ENCODE data around the gene ADD1.

Gene ADD1

DNA sequence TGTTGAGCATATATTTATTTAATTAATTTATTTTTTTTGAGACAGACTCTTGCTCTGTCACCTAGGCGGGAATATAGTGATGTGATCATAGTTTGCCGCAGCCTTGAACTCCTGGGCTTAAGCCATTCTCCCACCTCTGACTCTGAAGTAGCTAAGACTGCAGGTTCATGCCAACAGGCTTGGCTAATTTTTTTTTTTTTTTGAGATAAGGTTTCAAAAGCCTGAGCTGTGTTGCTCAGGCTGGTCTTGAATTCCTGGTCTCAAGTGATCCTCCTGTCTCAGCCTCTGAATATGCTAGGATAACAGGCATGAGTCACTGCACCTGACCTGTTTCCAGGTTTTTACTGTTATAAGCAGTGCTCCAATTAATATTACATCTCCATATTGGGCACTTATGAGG, 4.8 kb downstream of the ADD1 start:
- Histone ChIP-seq H3K9me3 (ENCODE audit: control insufficient read depth, low read depth, low read length) (no peaks in the 10 kb centered on the region), H3K36me3 (ENCODE audit: control insufficient read depth, low read depth, low read length) (no peaks in the 10 kb centered on the region), H3K4me3 (ENCODE audit: low read length) (no peak overlapping the region), H3K4me1 (ENCODE audit: control insufficient read depth, low read depth, low read length) (peaks cover 4% of the 10 kb centered on the region), H3K9ac (ENCODE audit: low read length) (no peak overlapping the region), H3K27me3 (ENCODE audit: control insufficient read depth, insufficient read depth, low read length) (no peaks in the 10 kb centered on the region), H3K27ac (ENCODE audit: low read length) (no peak overlapping the region)

DNA sequence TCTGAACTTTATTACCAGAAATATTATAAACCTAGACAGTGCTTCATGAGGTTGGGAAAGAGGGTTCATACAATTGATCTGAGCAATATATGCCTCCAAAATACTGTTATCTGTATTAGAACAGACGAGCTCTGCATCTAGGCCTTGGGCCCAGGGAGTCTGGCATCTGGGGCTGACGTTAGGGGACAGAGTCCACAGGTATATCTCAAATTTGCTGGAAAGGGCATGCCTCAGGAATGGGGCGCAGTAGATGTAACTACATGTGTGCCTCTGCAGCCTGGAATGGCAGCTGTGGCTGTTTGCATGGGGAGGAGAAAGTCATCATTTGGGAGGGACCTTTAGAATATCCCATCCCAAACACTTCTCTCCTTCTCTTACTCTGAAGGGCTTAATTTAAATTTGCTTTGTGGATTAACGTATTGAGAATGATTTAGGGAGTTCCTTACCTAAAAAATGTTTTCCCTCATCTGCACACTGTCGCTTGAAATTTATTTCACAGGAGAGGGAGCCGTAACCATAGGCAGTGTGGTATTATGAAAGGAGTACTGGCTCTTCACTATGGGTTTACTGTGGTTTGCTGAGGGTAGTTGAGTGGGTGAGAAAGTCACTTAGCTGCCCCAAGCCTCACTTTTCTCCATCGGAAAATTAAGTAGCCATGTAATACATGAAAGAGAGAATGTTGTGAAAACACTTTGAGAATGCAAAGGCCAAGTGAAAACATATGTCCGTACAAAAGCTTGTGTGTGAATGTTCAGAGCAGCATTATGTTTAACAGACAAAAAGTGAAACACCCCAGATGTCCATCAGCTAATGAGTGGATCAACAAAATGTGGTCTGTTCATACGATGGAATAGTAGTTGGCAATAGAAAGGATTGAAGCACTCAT, 5.9 kb downstream of the ADD1 start:
- no peaks in the 10 kb centered on the region for H3K27me3 ChIP-seq (ENCODE audit: control insufficient read depth, insufficient read depth, low read length)
- no peak overlapping the region for H3K4me3 ChIP-seq (ENCODE audit: low read length)
- H3K9me3 ChIP-seq (ENCODE audit: control insufficient read depth, low read depth, low read length) = no peaks in the 10 kb centered on the region
- peaks cover 3% of the 10 kb centered on the region for H3K36me3 ChIP-seq (ENCODE audit: control insufficient read depth, low read depth, low read length)
- H3K4me1 ChIP-seq (ENCODE audit: control insufficient read depth, low read depth, low read length) = peaks cover 4% of the 10 kb centered on the region
- no peak overlapping the region for H3K27ac ChIP-seq (ENCODE audit: low read length)
- H3K9ac ChIP-seq (ENCODE audit: low read length) = no peak overlapping the region

DNA sequence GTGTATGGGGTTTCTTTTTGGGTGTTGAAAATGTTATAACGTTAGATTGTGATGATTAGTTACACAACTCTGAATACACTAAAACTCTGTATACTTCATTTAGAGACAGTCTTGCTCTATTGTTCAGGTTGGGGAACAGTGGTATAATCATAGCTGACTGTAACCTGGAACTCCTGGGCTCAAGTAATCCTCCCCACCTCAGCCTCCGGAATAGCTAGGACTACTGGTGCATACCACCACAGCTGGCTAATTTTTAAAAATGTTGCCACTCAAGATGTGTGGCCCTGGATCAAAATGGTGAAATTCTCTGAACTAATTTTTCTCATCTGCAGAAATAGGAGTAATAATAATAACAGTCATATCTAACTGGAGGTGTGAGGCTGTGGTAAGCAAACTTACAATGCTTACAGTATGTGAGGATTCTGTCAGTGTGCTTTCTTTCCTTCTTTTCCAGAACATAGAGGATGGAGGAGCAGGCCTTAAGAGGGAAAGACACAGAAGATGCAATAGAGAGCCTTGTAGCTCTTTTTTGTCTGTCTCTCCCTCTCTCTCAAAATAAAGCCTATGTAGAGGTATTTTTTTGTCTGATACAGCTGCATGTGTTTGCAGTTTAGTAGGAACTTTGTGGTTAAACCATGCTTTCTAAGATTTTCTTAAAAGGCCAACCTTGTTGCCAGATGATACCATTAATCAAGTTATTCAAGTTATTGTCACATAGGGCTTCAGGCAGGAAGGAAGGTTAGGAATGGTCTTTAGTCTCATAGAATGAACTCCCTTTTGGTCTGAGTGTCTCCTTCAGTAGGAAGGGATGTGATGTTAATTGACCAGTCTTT, 7.5 kb downstream of the ADD1 start:
- no peak overlapping the region for H3K9ac ChIP-seq (ENCODE audit: low read length)
- no peaks in the 10 kb centered on the region for H3K27me3 ChIP-seq (ENCODE audit: control insufficient read depth, insufficient read depth, low read length)
- no peaks in the 10 kb centered on the region for H3K4me1 ChIP-seq (ENCODE audit: control insufficient read depth, low read depth, low read length)
- no peak overlapping the region for H3K4me3 ChIP-seq (ENCODE audit: low read length)
- peaks cover 4% of the 10 kb centered on the region for H3K36me3 ChIP-seq (ENCODE audit: control insufficient read depth, low read depth, low read length)
- H3K9me3 ChIP-seq (ENCODE audit: control insufficient read depth, low read depth, low read length) = no peaks in the 10 kb centered on the region
- H3K27ac ChIP-seq (ENCODE audit: low read length) = no peak overlapping the region

DNA sequence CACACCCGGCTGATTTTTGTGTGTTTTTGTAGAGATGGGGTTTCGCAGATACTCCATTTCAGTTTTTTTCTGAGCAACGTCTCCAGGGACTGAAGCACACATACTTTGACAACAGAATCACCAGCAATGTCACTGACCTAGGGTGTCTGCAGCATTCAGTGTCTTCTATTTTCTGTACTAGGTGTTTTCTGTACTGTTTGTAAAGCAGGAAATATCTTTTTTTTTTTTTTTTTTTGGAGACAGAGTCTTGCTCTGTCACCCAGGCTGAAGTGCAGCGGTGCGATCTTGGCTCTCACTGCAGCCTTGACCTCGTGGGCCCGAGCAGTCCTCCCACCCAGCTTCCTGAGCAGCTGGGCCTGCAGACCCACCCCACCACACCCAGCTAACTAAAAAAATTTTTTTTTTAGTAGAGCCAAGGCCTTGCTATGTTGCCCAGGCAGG, 8.9 kb downstream of the ADD1 start:
- Histone ChIP-seq H3K4me1 (ENCODE audit: control insufficient read depth, low read depth, low read length) (no peaks in the 10 kb centered on the region), H3K36me3 (ENCODE audit: control insufficient read depth, low read depth, low read length) (peaks cover 4% of the 10 kb centered on the region), H3K4me3 (ENCODE audit: low read length) (no peak overlapping the region), H3K9me3 (ENCODE audit: control insufficient read depth, low read depth, low read length) (no peaks in the 10 kb centered on the region), H3K9ac (ENCODE audit: low read length) (no peak overlapping the region), H3K27ac (ENCODE audit: low read length) (no peak overlapping the region), H3K27me3 (ENCODE audit: control insufficient read depth, insufficient read depth, low read length) (no peaks in the 10 kb centered on the region)

DNA sequence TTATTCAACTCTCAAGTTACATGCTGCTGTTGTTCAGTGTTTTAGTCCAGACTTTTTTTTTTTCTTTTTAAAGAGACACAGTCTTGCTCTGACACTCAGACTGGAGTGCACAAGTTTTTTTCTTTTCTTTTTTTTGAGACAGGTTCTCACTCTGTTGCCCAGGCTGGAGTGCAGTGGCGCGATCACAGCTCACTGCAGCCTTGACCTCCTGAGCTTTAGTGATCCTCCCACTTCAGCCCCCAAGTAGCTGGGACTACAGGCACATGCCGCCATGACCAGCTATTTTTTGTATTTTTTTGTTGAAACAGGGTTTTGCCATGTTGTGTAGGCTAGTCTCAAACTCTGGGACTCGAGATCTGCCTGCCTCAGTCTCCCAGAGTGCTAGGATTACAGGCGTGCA, 11.9 kb downstream of the ADD1 start:
- Histone ChIP-seq H3K4me1 (ENCODE audit: control insufficient read depth, low read depth, low read length) (peaks cover 4% of the 10 kb centered on the region), H3K4me3 (ENCODE audit: low read length) (no peak overlapping the region), H3K27ac (ENCODE audit: low read length) (no peak overlapping the region), H3K9me3 (ENCODE audit: control insufficient read depth, low read depth, low read length) (no peaks in the 10 kb centered on the region), H3K27me3 (ENCODE audit: control insufficient read depth, insufficient read depth, low read length) (no peaks in the 10 kb centered on the region), H3K9ac (ENCODE audit: low read length) (no peak overlapping the region), H3K36me3 (ENCODE audit: control insufficient read depth, low read depth, low read length) (peaks cover 4% of the 10 kb centered on the region)

DNA sequence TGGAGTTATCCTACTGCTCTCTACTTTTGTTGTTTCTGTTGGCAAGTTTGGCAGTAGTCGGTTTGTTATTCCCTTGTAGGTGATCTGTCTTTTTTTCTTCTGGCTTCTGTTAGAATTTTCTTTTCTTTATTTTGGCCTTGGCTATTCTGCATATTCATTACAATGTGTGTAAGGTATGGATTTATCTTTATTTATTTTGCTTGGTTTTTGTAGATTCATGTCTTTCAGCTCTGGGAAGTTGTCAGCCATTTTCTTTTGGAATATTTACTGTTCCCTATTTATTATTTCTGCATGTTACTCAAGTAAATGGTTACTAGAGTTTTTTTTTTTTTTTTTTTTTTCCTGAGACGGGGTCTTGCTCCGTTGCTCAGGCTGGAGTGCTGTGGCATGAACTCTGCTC, 12.6 kb downstream of the ADD1 start:
- H3K36me3 ChIP-seq (ENCODE audit: control insufficient read depth, low read depth, low read length) = peaks cover 4% of the 10 kb centered on the region
- no peaks in the 10 kb centered on the region for H3K9me3 ChIP-seq (ENCODE audit: control insufficient read depth, low read depth, low read length)
- no peaks in the 10 kb centered on the region for H3K27me3 ChIP-seq (ENCODE audit: control insufficient read depth, insufficient read depth, low read length)
- H3K4me3 ChIP-seq (ENCODE audit: low read length) = no peak overlapping the region
- H3K4me1 ChIP-seq (ENCODE audit: control insufficient read depth, low read depth, low read length) = peaks cover 10% of the 10 kb centered on the region
- no peak overlapping the region for H3K27ac ChIP-seq (ENCODE audit: low read length)
- no peak overlapping the region for H3K9ac ChIP-seq (ENCODE audit: low read length)

DNA sequence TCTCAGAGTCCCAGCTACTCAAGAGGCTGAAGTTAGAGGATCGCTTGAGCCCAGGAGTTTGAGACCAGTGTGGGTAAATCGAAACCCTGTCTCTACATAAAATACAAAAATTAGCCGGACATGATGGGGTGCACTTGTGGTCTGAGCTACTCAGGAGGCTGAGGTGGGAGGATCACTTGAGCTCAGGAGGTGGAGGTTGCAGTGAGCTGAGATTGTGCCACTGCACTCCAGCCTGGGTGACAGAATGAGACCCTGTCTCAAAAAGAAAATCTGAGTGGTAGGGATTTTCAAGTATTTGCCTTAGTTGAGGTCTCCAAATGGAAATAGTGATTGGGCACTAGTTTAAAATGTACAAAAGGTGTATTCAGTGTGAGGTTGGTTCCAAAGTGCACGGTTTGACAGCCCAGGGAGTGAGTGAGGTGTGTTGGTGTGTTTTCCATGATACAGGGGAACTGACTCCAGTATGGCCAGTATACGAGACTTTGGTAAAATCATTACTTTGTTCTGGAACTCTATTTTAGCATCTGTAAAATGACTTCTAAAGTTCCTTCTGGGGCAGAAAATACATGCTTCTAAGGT, 13.8 kb downstream of the ADD1 start:
- Histone ChIP-seq H3K9ac (ENCODE audit: low read length) (no peak overlapping the region), H3K4me3 (ENCODE audit: low read length) (no peak overlapping the region), H3K27me3 (ENCODE audit: control insufficient read depth, insufficient read depth, low read length) (no peaks in the 10 kb centered on the region), H3K36me3 (ENCODE audit: control insufficient read depth, low read depth, low read length) (peaks cover 4% of the 10 kb centered on the region), H3K9me3 (ENCODE audit: control insufficient read depth, low read depth, low read length) (no peaks in the 10 kb centered on the region), H3K4me1 (ENCODE audit: control insufficient read depth, low read depth, low read length) (peaks cover 22% of the 10 kb centered on the region), H3K27ac (ENCODE audit: low read length) (no peak overlapping the region)

DNA sequence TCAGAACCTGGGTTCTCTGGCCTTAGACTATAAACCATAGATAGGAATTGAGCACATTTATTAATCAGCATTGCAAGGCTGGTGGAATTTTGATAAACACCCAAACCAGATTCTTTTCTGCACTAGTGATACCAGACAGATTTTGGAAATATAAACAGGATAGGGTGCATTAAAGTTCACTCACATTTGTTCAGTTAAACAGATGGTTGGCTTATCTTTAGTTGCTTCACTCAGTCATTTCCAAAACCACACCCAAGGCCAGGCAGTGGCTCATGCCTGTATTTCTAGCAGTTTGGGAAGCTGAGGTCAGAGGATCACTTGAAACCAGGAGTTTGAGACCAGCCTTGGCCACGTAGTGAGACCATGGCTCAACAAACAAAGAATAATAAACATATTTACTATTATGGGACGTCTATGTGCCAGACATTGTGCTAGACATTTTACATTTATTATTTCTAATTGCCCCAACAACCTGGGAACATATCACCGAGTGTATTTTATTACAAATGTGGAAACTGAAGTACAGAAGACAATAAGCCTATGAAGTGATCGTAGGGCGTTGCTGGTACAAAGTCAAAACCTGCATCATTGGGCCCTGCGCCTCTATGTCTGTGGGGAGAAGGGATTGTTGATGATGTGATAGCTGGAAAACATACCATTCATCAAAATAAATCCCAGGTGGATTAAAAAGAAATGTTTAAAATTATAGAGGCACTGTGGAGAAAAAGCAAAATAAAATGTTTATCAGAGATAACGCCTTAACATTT, 15.0 kb downstream of the ADD1 start:
- Histone ChIP-seq H3K4me1 (ENCODE audit: control insufficient read depth, low read depth, low read length) (peaks cover 25% of the 10 kb centered on the region), H3K4me3 (ENCODE audit: low read length) (no peak overlapping the region), H3K9ac (ENCODE audit: low read length) (no peak overlapping the region)

DNA sequence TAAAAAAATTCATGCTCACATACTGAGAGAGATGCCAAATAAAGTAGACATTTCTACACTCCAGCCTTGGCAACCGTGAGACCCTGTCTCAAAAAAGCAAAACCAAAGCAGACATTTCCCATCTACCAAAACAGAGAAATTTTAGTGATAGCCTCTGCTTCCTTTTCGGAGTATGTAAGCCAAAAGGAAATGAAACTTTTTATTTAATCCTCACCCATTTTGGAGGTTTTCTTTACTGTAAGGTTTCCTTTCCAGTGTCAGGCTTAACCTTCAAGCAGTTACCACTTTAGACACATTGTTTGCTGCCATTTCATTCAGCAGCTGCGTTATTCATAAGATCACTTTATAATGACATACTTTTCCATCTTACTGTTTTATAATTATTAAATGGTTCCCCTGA, 15.9 kb downstream of the ADD1 start:
- no peak overlapping the region for H3K4me3 ChIP-seq (ENCODE audit: low read length)
- H3K27ac ChIP-seq (ENCODE audit: low read length) = no peak overlapping the region
- H3K9ac ChIP-seq (ENCODE audit: low read length) = no peak overlapping the region
- no peaks in the 10 kb centered on the region for H3K9me3 ChIP-seq (ENCODE audit: control insufficient read depth, low read depth, low read length)
- peaks cover 25% of the 10 kb centered on the region for H3K4me1 ChIP-seq (ENCODE audit: control insufficient read depth, low read depth, low read length)
- H3K36me3 ChIP-seq (ENCODE audit: control insufficient read depth, low read depth, low read length) = peaks cover 1% of the 10 kb centered on the region
- H3K27me3 ChIP-seq (ENCODE audit: control insufficient read depth, insufficient read depth, low read length) = no peaks in the 10 kb centered on the region

More for the DNA sequence above, 15.0 kb downstream of the ADD1 start:
- Histone ChIP-seq H3K27ac (ENCODE audit: low read length) (no peak overlapping the region), H3K9me3 (ENCODE audit: control insufficient read depth, low read depth, low read length) (no peaks in the 10 kb centered on the region), H3K27me3 (ENCODE audit: control insufficient read depth, insufficient read depth, low read length) (no peaks in the 10 kb centered on the region), H3K36me3 (ENCODE audit: control insufficient read depth, low read depth, low read length) (peaks cover 4% of the 10 kb centered on the region)

DNA sequence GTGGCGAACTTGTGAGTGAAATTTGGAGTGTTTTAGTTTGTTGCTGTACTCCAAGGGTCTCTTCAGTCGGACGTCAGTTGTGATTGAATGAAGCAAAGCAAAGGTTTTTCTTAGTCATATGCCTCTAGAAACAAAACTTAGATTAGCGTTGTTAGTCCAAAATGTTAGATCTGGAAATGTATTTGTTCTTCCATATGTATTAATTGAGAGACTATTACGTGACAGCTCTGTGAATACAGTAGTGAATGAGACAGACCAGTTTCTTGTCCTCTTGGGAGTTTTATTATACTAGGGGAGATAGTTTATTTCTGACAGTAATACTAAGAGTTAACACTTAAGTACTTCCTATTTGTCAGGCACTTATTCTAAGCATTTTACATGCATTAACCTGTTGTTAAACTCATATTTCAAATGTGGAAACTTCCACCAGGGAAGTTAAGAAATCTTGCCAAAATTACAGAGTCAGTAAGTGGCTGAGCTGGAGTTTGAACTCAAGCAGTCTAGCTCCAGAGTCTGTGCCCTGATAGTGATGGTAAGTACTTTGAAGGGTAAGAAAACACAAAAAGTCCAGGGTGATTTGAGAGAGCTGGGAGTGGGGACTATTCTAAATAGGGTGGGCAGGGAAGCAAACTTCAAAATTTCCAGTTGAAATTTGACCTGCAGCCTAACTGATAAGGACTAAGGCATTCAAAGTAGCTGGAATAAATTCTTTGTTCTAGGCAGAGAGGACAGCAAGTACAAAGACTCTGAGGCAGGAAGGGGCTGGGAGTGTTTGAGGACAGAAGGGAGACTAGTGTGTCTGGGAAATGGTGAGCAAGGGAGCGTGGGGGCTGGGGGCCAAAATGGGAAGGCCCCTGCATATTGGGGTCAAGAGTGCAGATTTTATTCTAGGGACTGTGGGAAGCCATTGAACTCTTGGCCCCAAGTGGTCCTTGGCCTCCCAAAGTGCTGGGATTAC, 17.0 kb downstream of the ADD1 start:
- Histone ChIP-seq H3K9me3 (ENCODE audit: control insufficient read depth, low read depth, low read length) (no peaks in the 10 kb centered on the region), H3K36me3 (ENCODE audit: control insufficient read depth, low read depth, low read length) (no peaks in the 10 kb centered on the region), H3K27me3 (ENCODE audit: control insufficient read depth, insufficient read depth, low read length) (no peaks in the 10 kb centered on the region), H3K9ac (ENCODE audit: low read length) (no peak overlapping the region), H3K4me3 (ENCODE audit: low read length) (no peak overlapping the region), H3K27ac (ENCODE audit: low read length) (no peak overlapping the region), H3K4me1 (ENCODE audit: control insufficient read depth, low read depth, low read length) (peaks cover 25% of the 10 kb centered on the region)

All from iPS-18a (cell line).